ENCODE measurements around the gene BCL6B.

The BCL6B gene

GRCh38 chr17:7010523-7010922 lies 12.3 kb upstream of the BCL6B start:
- DNase-seq (ENCODE audit: low read depth), result no peak

GRCh38 chr17:7011415-7011814 lies 11.4 kb upstream of the BCL6B start:
- no peak for DNase-seq (ENCODE audit: low read depth)

- no peak for DNase-seq (ENCODE audit: low read depth)
Measured at GRCh38 chr17:7011942-7012254, 11.0 kb upstream of the BCL6B start.

GRCh38 chr17:7014261-7014994 lies 8.4 kb upstream of the BCL6B start:
- DNase-seq (ENCODE audit: low read depth), result peak; percentile 76

GRCh38 chr17:7014995-7015958 lies 7.6 kb upstream of the BCL6B start:
- DNase-seq (ENCODE audit: low read depth), result no peak

- no peak for DNase-seq (ENCODE audit: low read depth)
Measured at GRCh38 chr17:7016418-7016817, 6.4 kb upstream of the BCL6B start.

GRCh38 chr17:7016886-7017826 lies 5.7 kb upstream of the BCL6B start:
- no peak for DNase-seq (ENCODE audit: low read depth)

GRCh38 chr17:7017827-7018200 lies 5.0 kb upstream of the BCL6B start:
- no peak for DNase-seq (ENCODE audit: low read depth)

GRCh38 chr17:7018331-7018964 lies 4.4 kb upstream of the BCL6B start:
- DNase-seq (ENCODE audit: low read depth), result no peak

GRCh38 chr17:7019367-7019766 lies 3.5 kb upstream of the BCL6B start:
- no peak for DNase-seq (ENCODE audit: low read depth)

- DNase-seq (ENCODE audit: low read depth), result no peak
Measured at GRCh38 chr17:7019839-7020519, 2.9 kb upstream of the BCL6B start.

GRCh38 chr17:7020894-7021664 lies 1.8 kb upstream of the BCL6B start:
- DNase-seq (ENCODE audit: low read depth), result no peak

GRCh38 chr17:7021993-7022778 lies 664 bp upstream of the BCL6B start:
- no peak for DNase-seq (ENCODE audit: low read depth)

GRCh38 chr17:7023576-7024401 lies 939 bp downstream of the BCL6B start:
- DNase-seq (ENCODE audit: low read depth), result no peak

- no peak for DNase-seq (ENCODE audit: low read depth)
Measured at GRCh38 chr17:7024402-7024785, 1.5 kb downstream of the BCL6B start.

- no peak for DNase-seq (ENCODE audit: low read depth)
Measured at GRCh38 chr17:7025245-7025644, 2.4 kb downstream of the BCL6B start.

- DNase-seq (ENCODE audit: low read depth), result no peak
Measured at GRCh38 chr17:7026471-7027115, 3.7 kb downstream of the BCL6B start.

GRCh38 chr17:7027335-7027734 lies 4.5 kb downstream of the BCL6B start:
- no peak for DNase-seq (ENCODE audit: low read depth)

Data from HS-5 (cell line).